GM12878 (cell line): ENCODE measurements around the gene CARS2. TPM values are rescaled to one million over a fixed set of nuclear protein-coding genes. Genes with fewer than 3 reads are reported as not detected.
"Not testable (repeated sequence)": the region's sequence is repeated elsewhere in the genome, so short reads cannot be mapped to it uniquely, and the experiment has no call there.

Experiments used
- ATAC-seq: fragments of 200-7000 bp; cut with Tn5 transposase; 3 replicates; pipeline ENCODE4 v1.9.1; 2020; ENCODE audit warnings: mild to moderate bottlenecking, moderate library complexity
- BruUV-seq: library from RNA; stranded (reverse); fragments of 400-500 nt; replicated peaks from 2 replicates; lab custom pipeline; 2021; lab: Mats Ljungman, UMichigan
- CTCF ChIA-PET: fragments of 300-600 bp; sonication (Branson Sonifier 250); formaldehyde crosslinking; extraction: SDS; loops from one replicate; lab custom pipeline; 2021; ENCODE audit warnings: inconsistent platforms; lab: Yijun Ruan, JAX
- POLR2A ChIA-PET: fragments of 350-600 bp; formaldehyde crosslinking; extraction: SDS; loops from one replicate; lab custom pipeline; 2021; ENCODE audit warnings: inconsistent platforms; lab: Charles Lee
- RAD21 ChIA-PET: fragments of 300-600 bp; sonication (Branson Sonifier 250); formaldehyde crosslinking; loops from one replicate; lab custom pipeline; 2023; ENCODE audit warnings: antibody characterized with exemption; ENCODE audit not compliant: unreplicated experiment; lab: Charles Lee
- SMC1A ChIA-PET: fragments of 300-600 bp; sonication (Branson Sonifier 250); formaldehyde crosslinking; loops from one replicate; lab custom pipeline; 2023; ENCODE audit not compliant: unreplicated experiment, uncharacterized antibody; lab: Charles Lee
- DNase-seq: peaks from one replicate; pipeline ENCODE4 v3.0.0-alpha.2; 2011; ENCODE audit warnings: low read depth, low spot score
- FAIRE-seq: peaks from 3 replicates; lab custom pipeline; 2011; peaks lifted over from hg19 to GRCh38; lab: Jason Lieb, UNC
- H2AFZ ChIP-seq: 2 replicates; pipeline ENCODE4 v1.6.0; 2011; ENCODE audit warnings: low read depth, low read length, control low read depth; ENCODE audit not compliant: control insufficient read depth
- H3K27ac ChIP-seq: 2 replicates; pipeline ENCODE4 v1.5.1; 2011; ENCODE audit warnings: control low read depth; ENCODE audit not compliant: control insufficient read depth, insufficient read depth
- H3K27me3 ChIP-seq, 2 experiments: replicated peaks in 1 of 2; 2 replicates each; pipeline versions ENCODE4 v1.6.0 to v1.6.1; 2011; ENCODE audit warnings: low read length in 1 of 2; ENCODE audit not compliant: control insufficient read depth in 2 of 2, insufficient read depth in 2 of 2
- H3K36me3 ChIP-seq, 2 experiments: 2 replicates each; pipeline ENCODE4 v1.5.1; 2011; ENCODE audit warnings: low read length in 1 of 2; ENCODE audit not compliant: control insufficient read depth in 2 of 2, insufficient read depth in 2 of 2
- H3K4me1 ChIP-seq: 2 replicates; pipeline ENCODE4 v1.6.1; 2011; ENCODE audit warnings: mild to moderate bottlenecking, low read length, moderate library complexity, mixed read lengths; ENCODE audit not compliant: control insufficient read depth, insufficient read depth
- H3K4me2 ChIP-seq: 2 replicates; pipeline ENCODE4 v1.6.0; 2011; ENCODE audit warnings: control low read depth; ENCODE audit not compliant: control insufficient read depth, insufficient read depth
- H3K4me3 ChIP-seq: fragments of 200-600 bp; sonication (generic); 2 replicates; pipeline ENCODE4 v1.5.1; 2016
- H3K79me2 ChIP-seq: 2 replicates; pipeline ENCODE4 v1.6.0; 2011; ENCODE audit warnings: low read length; ENCODE audit not compliant: control insufficient read depth, insufficient read depth
- H3K9ac ChIP-seq: 2 replicates; pipeline ENCODE4 v1.8.0; 2011; ENCODE audit warnings: low read length, control low read depth, mixed read lengths; ENCODE audit not compliant: control insufficient read depth, insufficient read depth
- H3K9me3 ChIP-seq: replicated peaks from 3 replicates; pipeline ENCODE4 v1.5.1; 2011; ENCODE audit warnings: mild to moderate bottlenecking, low read length; ENCODE audit not compliant: control insufficient read depth, insufficient read depth
- H4K20me1 ChIP-seq: 2 replicates; pipeline ENCODE4 v1.6.0; 2011; ENCODE audit not compliant: control insufficient read depth, insufficient read depth
- BHLHE40 ChIP-seq, 2 experiments: fragments of 450-650 bp in 1 of 2; IDR thresholded peaks; 2 replicates each; pipeline ENCODE4 v1.6.1; 2011 to 2017; ENCODE audit warnings: low read depth in 2 of 2, borderline replicate concordance in 1 of 2, improper control_type of control experiment in 1 of 2, low read length in 1 of 2, mild to moderate bottlenecking in 1 of 2
- CBX3 ChIP-seq: fragments of 200-600 bp; sonication (generic); IDR thresholded peaks from 2 replicates; pipeline ENCODE4 v1.6.1; 2016; ENCODE audit warnings: low read depth, borderline replicate concordance
- CBX5 ChIP-seq: sonication (generic); IDR thresholded peaks from 2 replicates; pipeline ENCODE4 v1.6.1; 2016; ENCODE audit warnings: low read depth, moderate library complexity, mild to moderate bottlenecking, inconsistent platforms
- CHD2 ChIP-seq: IDR thresholded peaks from 2 replicates; pipeline ENCODE4 v1.6.1; 2011; ENCODE audit warnings: low read depth, low read length, improper control_type of control experiment, borderline replicate concordance
- EGR1 ChIP-seq, 2 experiments: IDR thresholded peaks; 1 replicate in 1 of 2; 2 replicates in 1 of 2; pipeline ENCODE4 v1.6.1; 2011 to 2012; ENCODE audit warnings: low read depth in 2 of 2, low read length in 2 of 2, borderline replicate concordance in 1 of 2, mild to moderate bottlenecking in 1 of 2, moderate library complexity in 1 of 2
- EP300 ChIP-seq, 2 experiments: fragments of 150-350 bp in 1 of 2; IDR thresholded peaks; 2 replicates each; pipeline ENCODE4 v1.6.1; 2011 to 2012; ENCODE audit warnings: low read depth in 2 of 2, low read length in 2 of 2, borderline replicate concordance in 1 of 2, improper control_type of control experiment in 1 of 2, inconsistent platforms in 1 of 2; ENCODE audit not compliant: control insufficient read depth in 1 of 2
- FOXM1 ChIP-seq: IDR thresholded peaks from 2 replicates; pipeline ENCODE4 v1.6.1; 2012; ENCODE audit warnings: low read depth, mild to moderate bottlenecking, inconsistent platforms, low read length, moderate library complexity
- GATAD2B ChIP-seq: fragments of 450-650 bp; conservative IDR thresholded peaks from 2 replicates; pipeline ENCODE4 v1.6.1; 2017; ENCODE audit warnings: low read depth, mild to moderate bottlenecking, moderate library complexity
- HCFC1 ChIP-seq: fragments of 150-350 bp; IDR thresholded peaks from 2 replicates; pipeline ENCODE4 v1.6.1; 2014; ENCODE audit warnings: low read length
- IKZF2 ChIP-seq, 2 experiments: fragments of 450-650 bp; IDR thresholded peaks; 2 replicates each; pipeline ENCODE4 v1.6.1; 2017; ENCODE audit warnings: mild to moderate bottlenecking in 2 of 2, moderate library complexity in 2 of 2
- MXI1 ChIP-seq: fragments of 150-350 bp; IDR thresholded peaks from 2 replicates; pipeline ENCODE4 v1.6.1; 2011; ENCODE audit warnings: low read depth, mild to moderate bottlenecking, inconsistent platforms, low read length, improper control_type of control experiment
- NBN ChIP-seq: fragments of 450-650 bp; IDR thresholded peaks from 2 replicates; pipeline ENCODE4 v1.6.1; 2016
- NKRF ChIP-seq: fragments of 450-650 bp; conservative IDR thresholded peaks from 2 replicates; pipeline ENCODE4 v1.6.1; 2017; ENCODE audit warnings: mild to moderate bottlenecking, moderate library complexity
- PBX3 ChIP-seq: IDR thresholded peaks from 2 replicates; pipeline ENCODE4 v1.6.1; 2011; ENCODE audit warnings: mild to moderate bottlenecking, low read depth, low read length, moderate library complexity; ENCODE audit not compliant: insufficient replicate concordance
- RBBP5 ChIP-seq: fragments of 200-600 bp; sonication (generic); conservative IDR thresholded peaks from 2 replicates; pipeline ENCODE4 v1.6.1; 2016
- RCOR1 ChIP-seq: conservative IDR thresholded peaks from 2 replicates; pipeline ENCODE4 v1.6.1; 2012; ENCODE audit warnings: low read depth, low read length, improper control_type of control experiment
- RFX5 ChIP-seq: IDR thresholded peaks from 2 replicates; pipeline ENCODE4 v1.6.1; 2011; ENCODE audit warnings: low read depth, low read length, improper control_type of control experiment
- RUNX3 ChIP-seq: IDR thresholded peaks from 2 replicates; pipeline ENCODE4 v1.6.1; 2012; ENCODE audit warnings: low read length, inconsistent platforms
- SIN3A ChIP-seq: IDR thresholded peaks from 2 replicates; pipeline ENCODE4 v1.6.1; 2012; ENCODE audit warnings: low read depth, low read length, improper control_type of control experiment
- YY1 ChIP-seq: IDR thresholded peaks from 2 replicates; pipeline ENCODE4 v1.6.1; 2011; ENCODE audit warnings: low read depth, mild to moderate bottlenecking, low read length
- WGBS: methylation state at CpG from one replicate; pipeline ENCODE4 v1.1.6; 2016; ENCODE audit warnings: low lambda C conversion rate; ENCODE audit not compliant: insufficient replicate concordance, insufficient coverage; ENCODE audit errors: missing lambda C conversion rate; 5-methylcytosine and 5-hydroxymethylcytosine counted together
- in situ Hi-C: fragments of 300-500 bp; cut with MboI; formaldehyde crosslinking; loops from 9 replicates; pipeline ENCODE4 v1.14.3; 2018; ENCODE audit warnings: mixed read lengths
- intact Hi-C: fragments of 100-400 bp; cut with micrococcal nuclease; formaldehyde crosslinking; loops from one replicate; pipeline ENCODE4 v1.14.2; 2022; ENCODE audit not compliant: unreplicated experiment
- polyA plus RNA-seq, 11 experiments: library from polyadenylated mRNA; depleted of rRNA in 4 of 11; unstranded in 6 of 11; stranded (reverse) in 5 of 11; fragments of >200 nt; fragmentation: Nextera tagmentation in 4 of 11; fragmentation: Illumina TruSeq in 1 of 11; extraction: Ambion mirVana in 4 of 11; extraction: Trizol in 1 of 11; gene quantifications; 1 replicate in 1 of 11; 2 replicates in 10 of 11; pipeline versions ENCODE4 v1.2.1 to v1.2.3, GENCODE V29; 2011 to 2016; ENCODE audit warnings: inconsistent platforms in 2 of 11, missing spikeins in 2 of 11, low read depth in 1 of 11
- total RNA-seq, 4 experiments: library from RNA; depleted of rRNA in 3 of 4; stranded (reverse); fragments of >200 nt in 3 of 4; fragmentation: Illumina TruSeq in 1 of 4; extraction: Trizol in 1 of 4; gene quantifications; 2 replicates each; pipeline versions ENCODE4 v1.2.1 to v1.2.3, GENCODE V29; 2013 to 2021

The CARS2 gene
- total and polyA plus RNA-seq, 10 of the 15 experiments (the other 5 are each of a cell fraction or from before 2014, with no cell fraction given), result 4.2 to 101 (median 61.5) TPM

- TF ChIP-seq EGR1 (IDR thresholded peaks at IDR 0.05; ENCODE audit: borderline replicate concordance in 1 of 2, low read depth in 2 of 2, low read length in 2 of 2) (peak in 1 of 2 experiments; percentile 17; a peak in 1 of 3 replicates), FOXM1 (no peak), GATAD2B (peak; percentile 32), NKRF (no peak), HCFC1 (no peak), IKZF2 (IDR thresholded peaks at IDR 0.05) (peak in 1 of 2 experiments; percentile 22; a peak in 1 of 4 replicates), YY1 (peak; percentile 48; the same call in 1 of the 2 replicates), BHLHE40 (IDR thresholded peaks at IDR 0.05; ENCODE audit: borderline replicate concordance in 1 of 2, low read depth in 2 of 2, low read length in 1 of 2) (peak in 1 of 2 experiments; percentile 45; a peak in 2 of 4 replicates), CHD2 (0 out of 2 replicates have a peak, but pooled peaks have one; percentile 27), EP300 (IDR thresholded peaks at IDR 0.05; ENCODE audit: borderline replicate concordance in 1 of 2, control insufficient read depth in 1 of 2, low read depth in 2 of 2, low read length in 2 of 2) (no peak), NBN (no peak), CBX3 (no peak), SIN3A (no peak), RCOR1 (no peak), MXI1 (peak; percentile 67; the same call in 1 of the 2 replicates), CBX5 (0 out of 2 replicates have a peak, but pooled peaks have one; percentile 50), RUNX3 (peak; percentile 58), PBX3 (no peak), RBBP5 (no peak), RFX5 (no peak)
Measured at GRCh38 chr13:110726726-110727125, 20.8 kb upstream of the CARS2 start (continued).

- 93% methylated on average over 6 of the region's 6 CpGs for WGBS
- CTCF ChIA-PET, SMC1A ChIA-PET, H4K20me1 ChIP-seq, H3K4me3 ChIP-seq, in situ Hi-C loops, RAD21 ChIA-PET, BruUV-seq, H3K79me2 ChIP-seq, POLR2A ChIA-PET, H3K9me3 ChIP-seq, H3K36me3 ChIP-seq, H3K9ac ChIP-seq, H3K27me3 ChIP-seq, H3K4me1 ChIP-seq, DNase-seq, FAIRE-seq, intact Hi-C loops: not testable (repeated sequence)
- Histone ChIP-seq H3K4me2 (peak overlapping the region; percentile 77), H3K27ac (peak overlapping the region; percentile 53; the same call in 1 of the 2 replicates), H2AFZ (peak overlapping the region; percentile 56)
- ATAC-seq, result peak; percentile 4; the same call in 2 of the 3 replicates
Measured at GRCh38 chr13:110726153-110726552, 20.2 kb upstream of the CARS2 start.
